Hepatocyte (in vitro differentiated cells): Measurements from ENCODE around the gene GYPE.
"Not testable (repeated sequence)": the region's sequence is repeated elsewhere in the genome, so short reads cannot be mapped to it uniquely, and the experiment has no call there.

ENCODE experiments used
- CTCF ChIP-seq: fragments of 200-600 bp; sonication (generic); IDR thresholded peaks from 2 replicates; pipeline ENCODE4 v1.5.1; 2016; ENCODE audit warnings: antibody characterized with exemption, mild to moderate bottlenecking; ENCODE audit not compliant: poor library complexity
- EZH2 ChIP-seq: fragments of 200-600 bp; sonication (generic); IDR thresholded peaks from 2 replicates; pipeline ENCODE4 v1.6.1; 2016; ENCODE audit warnings: antibody characterized with exemption, mild to moderate bottlenecking, borderline replicate concordance
- EZH2phosphoT487 ChIP-seq: fragments of 200-600 bp; sonication (generic); IDR thresholded peaks from one replicate; pipeline ENCODE4 v1.6.1; 2018; ENCODE audit warnings: antibody characterized with exemption, mild to moderate bottlenecking, low read depth, moderate library complexity; ENCODE audit not compliant: unreplicated experiment, severe bottlenecking

- TF ChIP-seq EZH2, CTCF, EZH2phosphoT487: not testable (repeated sequence)
Measured at GRCh38 chr4:143842624-143843505, 62.5 kb downstream of the GYPE start.
